ENCODE data around the gene CUX1.

The CUX1 gene

GRCh38 chr7:102082693-102083368, 265.4 kb downstream of the CUX1 start:
- no peak for DNase-seq

- DNase-seq, result no peak
These were observed 267.9 kb downstream of the CUX1 start for GRCh38 chr7:102085218-102085772.

GRCh38 chr7:102089175-102090098, 272.0 kb downstream of the CUX1 start:
- DNase-seq, result no peak

DNA sequence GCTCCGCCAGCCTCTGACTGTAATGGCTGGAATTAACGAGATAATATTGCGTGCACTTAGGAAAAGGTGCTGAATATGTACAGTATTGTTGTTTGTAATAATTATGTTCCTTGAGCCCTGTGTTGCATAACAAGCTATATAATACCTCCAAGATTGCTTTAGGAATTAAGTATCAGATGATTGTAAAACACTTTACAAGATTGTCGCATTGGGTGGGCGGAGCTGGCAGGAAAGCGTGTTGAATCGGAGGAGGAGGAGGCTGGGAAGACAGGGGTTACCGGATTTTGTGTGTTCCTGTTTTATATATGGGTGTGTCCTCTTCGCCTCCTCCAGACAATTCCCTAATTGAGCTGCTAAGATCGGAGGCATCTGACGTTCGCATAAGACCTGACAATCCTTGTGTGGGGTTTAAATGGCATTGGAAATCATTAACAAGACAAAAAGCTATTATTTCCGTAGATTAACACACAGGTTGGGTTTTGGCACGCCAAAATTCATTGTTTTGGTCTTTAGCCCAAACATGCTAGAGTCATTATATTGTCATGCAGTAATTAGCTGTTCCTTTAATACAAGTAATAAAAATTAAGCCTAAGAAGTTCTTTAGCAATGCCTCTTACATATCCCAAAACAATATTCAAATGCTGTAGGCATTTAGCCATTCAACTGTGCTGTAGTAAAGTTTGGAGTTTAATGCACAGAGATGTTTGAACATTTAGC, 276.3 kb downstream of the CUX1 start:
- no peak for DNase-seq

GRCh38 chr7:102094316-102094650, 276.9 kb downstream of the CUX1 start:
- no peak for DNase-seq

DNA sequence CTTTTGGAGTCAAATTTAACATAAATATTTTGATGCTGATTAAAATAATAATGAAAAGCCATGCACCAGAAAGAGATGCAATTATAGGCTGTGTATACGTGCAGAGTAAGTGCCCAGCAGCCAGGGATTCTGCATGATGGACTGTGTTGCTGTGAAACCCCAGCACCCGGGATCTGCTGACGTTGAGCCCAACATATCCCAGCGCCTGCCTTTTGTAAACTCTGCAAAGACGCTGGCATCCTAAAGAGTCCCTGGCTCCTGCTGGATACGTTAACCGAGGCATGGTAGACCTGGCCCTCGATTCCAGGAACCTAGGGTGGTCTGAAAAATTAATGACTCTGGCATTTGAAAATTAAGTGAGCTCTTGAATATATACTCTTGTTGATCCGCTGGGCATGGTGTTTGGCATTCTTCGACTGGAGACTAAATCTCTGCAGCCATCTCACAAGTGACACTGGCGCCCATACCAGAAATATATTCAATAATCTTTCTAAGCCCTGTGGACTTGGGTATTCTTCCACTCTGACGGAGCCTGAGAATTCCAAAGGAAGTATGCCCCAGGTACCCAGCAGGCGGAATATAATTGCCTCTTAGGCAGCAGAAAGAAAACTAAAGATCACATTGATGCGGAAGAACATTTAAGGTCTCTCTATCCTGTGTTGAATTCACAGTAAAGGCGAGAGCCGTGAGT, 278.0 kb downstream of the CUX1 start:
- no peak for DNase-seq

- DNase-seq, result no peak
These were observed 278.5 kb downstream of the CUX1 start for GRCh38 chr7:102096012-102096332.

DNA sequence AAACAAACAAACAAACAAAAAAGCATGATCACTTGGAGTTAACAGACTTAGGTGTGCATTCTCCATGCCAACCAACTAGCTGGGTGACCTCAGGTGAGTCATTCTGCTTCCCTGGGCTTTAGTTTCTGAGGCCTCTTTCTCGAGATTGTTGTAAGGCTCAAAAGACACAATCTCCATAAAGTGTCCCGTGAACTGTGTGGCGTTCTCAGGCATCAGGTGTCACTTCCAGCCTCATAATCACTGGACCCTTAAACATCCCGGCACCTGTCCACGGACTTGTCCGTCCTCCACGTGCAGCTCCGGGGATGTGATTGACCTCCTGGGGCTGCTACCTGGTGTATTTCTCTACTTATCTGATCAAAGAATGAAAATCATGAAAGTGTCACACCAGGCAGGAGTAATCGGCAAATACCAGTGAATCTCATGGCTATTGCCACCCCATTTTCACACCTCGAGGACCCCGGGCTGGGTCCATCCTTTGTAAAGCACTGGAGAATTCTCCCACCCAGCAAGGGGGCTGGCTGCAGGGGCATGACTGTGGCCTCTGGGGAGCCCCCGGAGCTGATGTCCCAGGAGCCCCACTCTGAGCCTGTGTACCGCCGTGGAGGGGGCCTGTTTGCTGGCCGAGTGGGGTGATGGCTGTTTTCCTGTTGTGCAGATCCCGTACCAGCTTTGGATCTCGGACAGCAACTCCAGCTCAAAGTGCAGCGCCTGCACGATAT, 279.4 kb downstream of the CUX1 start:
- DNase-seq, result no peak

- DNase-seq, result no peak
These were observed 280.3 kb downstream of the CUX1 start for GRCh38 chr7:102097601-102098161.

GRCh38 chr7:102098986-102099385, 281.6 kb downstream of the CUX1 start:
- DNase-seq, result no peak

- no peak for DNase-seq
These were observed 282.0 kb downstream of the CUX1 start for GRCh38 chr7:102099474-102099873.

- no peak for DNase-seq
These were observed 283.7 kb downstream of the CUX1 start for GRCh38 chr7:102101111-102101551.

DNA sequence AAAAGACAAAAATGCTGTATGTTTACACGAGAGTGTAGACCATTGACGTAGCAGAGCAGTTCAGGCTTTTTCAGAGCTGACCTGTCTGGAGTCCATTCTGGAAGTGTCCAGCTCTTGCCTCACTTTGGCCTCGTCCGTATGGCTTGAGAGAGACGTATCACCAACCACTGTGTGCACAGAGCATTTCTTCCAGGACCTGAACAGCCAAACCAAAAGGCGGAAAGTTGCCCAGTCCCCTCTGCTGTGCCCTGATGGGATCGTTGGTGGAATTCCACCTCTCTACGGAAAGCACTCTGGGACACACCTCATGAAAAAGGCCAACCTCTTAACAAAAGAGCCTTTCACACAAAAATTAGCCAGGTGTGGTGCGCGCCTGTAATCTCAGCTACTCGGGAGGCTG, 284.5 kb downstream of the CUX1 start:
- no peak for DNase-seq

- DNase-seq, result no peak
These were observed 285.6 kb downstream of the CUX1 start for GRCh38 chr7:102103027-102103372.

DNA sequence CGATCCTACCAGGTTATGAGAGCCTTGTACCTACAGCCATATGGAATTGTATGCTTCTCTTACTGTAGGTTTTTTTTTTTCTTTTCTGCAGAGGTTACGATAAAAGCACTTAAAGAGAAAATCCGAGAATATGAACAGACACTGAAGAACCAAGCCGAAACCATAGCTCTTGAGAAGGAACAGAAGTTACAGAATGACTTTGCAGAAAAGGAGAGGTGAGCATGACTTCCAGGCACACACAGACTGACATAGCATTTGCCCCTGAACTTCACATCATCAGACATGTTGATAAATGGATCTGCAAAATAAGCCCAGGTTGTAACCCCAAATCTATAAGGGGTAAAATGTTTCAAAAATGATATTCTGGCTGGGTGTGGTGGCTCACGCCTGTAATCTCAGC, 286.8 kb downstream of the CUX1 start:
- no peak for DNase-seq

DNA sequence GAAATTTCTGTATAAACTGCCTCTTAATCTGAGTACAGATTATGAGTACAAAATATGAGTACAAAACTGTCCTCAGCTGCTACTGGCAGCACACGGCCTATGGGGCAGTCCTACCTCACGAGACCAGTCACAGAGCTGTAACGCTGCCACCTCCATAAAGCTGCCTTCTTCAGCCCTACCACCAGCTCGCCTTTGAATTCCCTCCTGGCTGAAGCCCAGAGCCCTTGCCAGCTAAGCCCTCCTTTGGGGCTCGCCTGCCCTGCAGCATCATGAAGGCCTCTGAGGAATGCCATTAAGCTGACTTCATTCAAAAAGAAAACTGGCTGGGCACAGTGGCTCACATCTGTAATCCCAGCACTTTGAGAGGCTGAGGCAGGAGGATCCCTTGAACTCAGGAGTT, 289.2 kb downstream of the CUX1 start:
- DNase-seq, result no peak

GRCh38 chr7:102107474-102108104, 290.2 kb downstream of the CUX1 start:
- no peak for DNase-seq

DNA sequence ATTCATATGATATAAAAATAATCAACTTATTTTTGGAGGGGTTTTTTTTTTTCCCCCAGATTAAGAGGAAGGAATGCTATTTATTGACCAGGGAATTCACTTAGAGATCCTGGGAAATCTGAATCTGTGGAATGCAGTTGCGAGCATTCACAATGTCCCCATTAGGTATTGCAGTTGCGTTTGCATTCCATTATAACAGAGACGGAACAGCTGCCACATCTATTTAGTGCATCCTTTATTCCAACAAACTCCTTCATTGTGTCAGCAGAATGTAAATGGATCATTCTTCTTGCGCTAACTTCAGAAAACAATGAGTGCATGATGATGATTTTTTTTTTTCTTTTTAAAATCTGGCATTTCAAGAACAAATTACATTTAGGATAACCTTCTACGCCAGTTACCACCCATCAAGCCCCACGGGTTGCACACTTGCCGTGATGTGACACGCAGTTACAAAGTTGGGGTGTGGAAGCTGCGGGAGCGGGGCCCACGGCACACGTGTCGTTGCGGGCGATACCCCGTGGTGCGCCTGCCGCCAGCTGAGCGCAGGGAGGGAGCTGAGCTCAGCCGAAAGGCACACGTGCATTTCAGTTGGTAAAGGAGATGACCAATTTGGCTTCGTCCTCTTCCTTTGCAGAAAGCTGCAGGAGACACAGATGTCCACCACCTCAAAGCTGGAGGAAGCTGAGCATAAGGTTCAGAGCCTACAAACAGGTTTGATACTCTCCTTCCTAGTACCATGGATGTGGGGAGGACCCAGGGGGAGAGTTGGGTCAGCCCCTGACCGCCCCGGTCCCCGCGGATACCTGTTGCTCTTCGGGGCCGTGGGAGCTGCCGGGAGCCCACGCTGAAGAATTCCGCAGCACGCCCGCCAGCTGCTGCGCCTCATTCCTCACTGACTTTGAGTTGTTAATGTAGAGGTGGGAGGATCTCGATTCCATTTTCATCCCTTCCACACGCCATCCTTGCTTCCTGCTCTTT, 293.9 kb downstream of the CUX1 start:
- DNase-seq, result no peak

- DNase-seq, result no peak
These were observed 297.8 kb downstream of the CUX1 start for GRCh38 chr7:102115181-102115580.

DNA sequence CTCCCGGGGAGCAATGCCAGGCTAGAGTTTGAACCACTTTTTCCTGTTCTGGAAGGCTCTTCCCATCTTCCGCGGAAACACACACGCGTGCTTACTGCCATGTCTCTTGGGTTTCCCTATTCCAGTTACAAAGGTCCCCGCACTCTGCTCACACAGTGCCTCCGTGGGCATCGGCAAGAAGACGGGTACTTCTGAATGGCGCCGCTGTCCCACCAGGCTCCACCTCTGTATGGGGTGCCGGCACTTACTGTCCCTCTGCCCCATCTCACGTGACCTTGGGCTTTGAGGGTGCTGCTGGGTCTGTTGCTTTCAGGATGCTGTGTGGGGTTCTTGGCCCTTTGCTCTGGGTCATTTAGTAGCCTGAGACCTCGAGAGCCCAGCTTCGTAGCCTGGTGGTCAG, 298.5 kb downstream of the CUX1 start:
- DNase-seq, result no peak
